GM18951 (cell line): ENCODE results near the gene PAXX.

Source experiments
- POLR2A ChIP-seq: IDR thresholded peaks from 4 replicates; pipeline ENCODE4 v1.6.1; 2011; ENCODE audit warnings: mild to moderate bottlenecking; ENCODE audit not compliant: insufficient read length, insufficient read depth; ENCODE audit errors: extremely low read depth
- in situ Hi-C: fragments of 300-500 bp; cut with MboI; formaldehyde crosslinking; loops from one replicate; pipeline ENCODE4 v1.12.0; 2022; ENCODE audit warnings: low sequenced_read_pairs, mixed read lengths, inconsistent platforms; ENCODE audit not compliant: unreplicated experiment

The PAXX gene

GRCh38 chr9:136977223-136977622 is 15.0 kb upstream of the PAXX start, which contains the start of gene PTGDS:
Gene PTGDS (plus strand): TSS chr9:136977504. CDS start chr9:136977579, 75 bp downstream.
- in situ Hi-C loops, result no loop called here
- TF ChIP-seq POLR2A, result no peak

DNA sequence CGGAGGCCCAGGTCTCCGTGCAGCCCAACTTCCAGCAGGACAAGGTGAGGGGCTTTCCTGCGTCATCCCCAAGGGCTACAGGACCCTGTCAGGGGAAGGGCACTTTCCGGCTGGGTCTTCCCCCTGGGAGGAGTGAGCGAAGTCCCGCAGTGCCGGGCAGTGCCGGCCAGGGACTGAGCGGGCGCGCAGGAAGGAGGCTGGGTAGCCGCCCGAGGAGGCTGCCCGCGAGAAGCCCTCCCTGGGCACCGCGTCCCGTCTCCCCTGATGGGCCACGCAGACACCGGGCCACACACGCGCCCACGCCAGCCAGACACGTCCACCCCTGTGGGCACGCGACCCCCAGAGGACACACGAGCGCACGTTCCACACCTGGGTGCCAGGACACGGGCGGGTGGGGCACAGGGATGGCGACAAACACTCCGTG is 14.6 kb upstream of the PAXX start:
- in situ Hi-C loops, result no loop called here
- TF ChIP-seq POLR2A, result no peak

GRCh38 chr9:136978073-136978864 is 14.0 kb upstream of the PAXX start:
- TF ChIP-seq POLR2A, result no peak
- in situ Hi-C loops, result no loop called here

- in situ Hi-C loops, result no loop called here
- TF ChIP-seq POLR2A, result no peak
Measured at GRCh38 chr9:136978865-136979544, 13.2 kb upstream of the PAXX start.

DNA sequence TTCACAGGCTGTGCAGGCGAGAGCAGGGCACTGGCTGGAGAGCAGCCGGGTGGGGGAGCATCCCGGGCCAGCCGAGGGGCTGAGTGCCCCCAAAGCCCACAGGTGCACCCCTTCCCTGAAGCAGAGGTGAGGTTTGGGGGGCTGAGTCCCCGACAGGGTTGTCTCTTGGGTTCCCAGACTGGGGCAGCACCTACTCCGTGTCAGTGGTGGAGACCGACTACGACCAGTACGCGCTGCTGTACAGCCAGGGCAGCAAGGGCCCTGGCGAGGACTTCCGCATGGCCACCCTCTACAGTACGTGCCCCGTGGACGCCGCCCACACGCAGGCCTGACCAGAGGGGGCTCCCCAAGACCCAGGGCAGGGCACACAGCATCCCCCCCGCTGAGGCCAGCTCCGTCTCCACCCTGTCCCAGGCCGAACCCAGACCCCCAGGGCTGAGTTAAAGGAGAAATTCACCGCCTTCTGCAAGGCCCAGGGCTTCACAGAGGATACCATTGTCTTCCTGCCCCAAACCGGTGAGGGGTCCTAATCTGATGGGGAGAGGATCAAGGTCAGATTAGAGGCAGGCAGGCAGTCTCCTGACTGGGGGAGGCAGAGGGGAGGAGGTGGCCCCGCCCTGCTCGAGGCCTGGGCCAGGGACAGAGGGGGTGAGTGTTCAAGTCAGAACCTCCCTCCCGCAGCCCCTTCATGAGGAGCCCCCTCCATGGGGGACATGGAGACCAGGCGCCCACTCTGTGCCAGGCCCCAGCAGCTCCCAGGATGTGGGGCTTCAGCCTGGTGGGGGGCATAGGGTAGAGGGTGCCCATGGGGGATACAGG is 12.2 kb upstream of the PAXX start:
- TF ChIP-seq POLR2A, result no peak
- in situ Hi-C loops, result no loop called here

GRCh38 chr9:136980669-136981478 is 11.3 kb upstream of the PAXX start:
- TF ChIP-seq POLR2A, result no peak
- in situ Hi-C loops, result no loop called here

DNA sequence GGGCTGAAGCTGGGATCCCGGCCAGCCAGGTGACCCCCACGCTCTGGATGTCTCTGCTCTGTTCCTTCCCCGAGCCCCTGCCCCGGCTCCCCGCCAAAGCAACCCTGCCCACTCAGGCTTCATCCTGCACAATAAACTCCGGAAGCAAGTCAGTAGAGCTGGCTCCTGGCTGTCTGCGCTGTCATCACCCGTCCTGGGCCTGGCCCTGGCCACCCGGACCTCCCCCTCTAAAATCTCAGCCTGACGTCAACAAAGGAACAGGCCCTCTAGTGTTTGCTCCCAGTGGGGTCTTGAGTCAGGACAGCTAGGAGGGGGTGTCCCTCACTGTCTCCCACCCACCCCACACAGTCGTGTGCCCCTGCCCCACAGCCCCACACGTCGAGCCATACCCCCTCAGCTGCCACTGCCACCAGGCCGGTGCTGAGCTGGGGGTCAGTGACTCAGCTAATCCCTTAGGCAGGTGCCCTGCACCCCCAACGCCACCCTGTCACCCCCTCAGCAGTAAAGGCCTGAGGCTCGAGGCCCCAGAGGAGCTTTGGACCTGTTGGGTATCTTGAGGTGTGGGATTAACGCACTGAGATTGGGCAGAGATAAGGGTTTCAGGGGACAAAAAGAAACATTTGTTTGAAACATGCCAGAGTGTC is 10.5 kb upstream of the PAXX start:
- TF ChIP-seq POLR2A, result no peak
- in situ Hi-C loops, result no loop called here

GRCh38 chr9:136982232-136983051 is 9.8 kb upstream of the PAXX start, which contains the start of gene LCNL1:
Gene LCNL1 (plus strand): TSS chr9:136982993. CDS start chr9:136983587, 594 bp downstream.
- no peak for TF ChIP-seq POLR2A
- in situ Hi-C loops, result no loop called here

DNA sequence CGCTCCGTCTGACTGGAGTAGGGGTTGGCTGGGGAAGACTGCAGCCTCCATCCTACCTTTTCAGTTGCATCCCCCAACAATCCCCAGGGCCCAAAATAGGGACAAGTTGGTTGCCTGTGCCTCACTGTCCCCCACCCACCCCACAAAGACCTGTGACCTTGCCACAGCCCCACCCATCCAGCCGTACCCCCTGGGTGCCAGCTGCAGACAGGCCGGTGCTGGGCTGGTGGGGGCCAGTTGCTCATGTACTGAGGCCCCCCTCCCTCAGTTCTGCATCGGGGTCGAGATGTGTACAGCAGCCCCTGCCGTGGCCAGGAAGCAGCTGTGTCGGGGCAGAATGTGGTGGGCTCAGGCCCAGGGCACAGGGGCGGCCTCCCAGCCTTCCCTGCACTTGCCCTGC is 9.1 kb upstream of the PAXX start:
- in situ Hi-C loops, result no loop called here

GRCh38 chr9:136983656-136984314 is 8.4 kb upstream of the PAXX start:
- no peak for TF ChIP-seq POLR2A
- in situ Hi-C loops, result no loop called here

More for the DNA sequence above, 9.1 kb upstream of the PAXX start:
- TF ChIP-seq POLR2A, result no peak
